ENCODE measurements around the gene ICAM1. TPM values are rescaled to one million over a fixed set of nuclear protein-coding genes. Genes with fewer than 3 reads are reported as not detected.

The ICAM1 gene
- total and polyA plus RNA-seq, 2 of the 8 experiments (the other 6 are each of a cell fraction or from before 2014, with no cell fraction given) = 4.0 to 9.4 TPM

DNA sequence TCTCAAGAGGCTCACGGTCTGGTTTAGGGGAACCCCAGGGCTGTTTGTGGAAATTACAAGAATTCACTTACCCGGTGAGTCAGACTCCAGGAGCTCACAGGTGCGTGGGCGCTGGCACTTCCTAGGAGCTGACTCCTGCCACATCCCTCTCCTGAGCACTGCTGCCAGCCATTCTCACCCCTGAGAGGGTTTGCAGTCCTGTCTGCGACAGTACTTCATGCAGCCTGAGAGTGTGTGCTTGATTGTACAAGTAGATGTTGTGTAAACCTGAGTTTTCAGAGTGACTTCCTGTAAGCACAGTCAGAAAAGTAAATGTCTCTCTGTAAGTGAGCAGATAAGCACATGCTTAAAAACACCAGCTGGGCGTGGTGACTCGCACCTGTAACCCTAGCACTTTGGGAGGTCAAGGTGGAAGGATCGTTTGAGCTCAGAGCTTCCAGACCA, 10.8 kb upstream of the ICAM1 start (continued):
- no peak for TF ChIP-seq EP300 (IDR thresholded peaks at IDR 0.05; ENCODE audit: borderline replicate concordance in 1 of 2, low read depth in 2 of 2, low read length in 2 of 2)
- TF ChIP-seq HDAC6 (IDR thresholded peaks at IDR 0.05; ENCODE audit: low read depth, low read length) = no peak
- TF ChIP-seq NANOG (IDR thresholded peaks at IDR 0.05; ENCODE audit: insufficient read depth, low read depth, low read length, poor library complexity, severe bottlenecking) = no peak

Measured in H1 (cell line).